ENCODE results near the gene POM121.
"Not testable (repeated sequence)": the region's sequence is repeated elsewhere in the genome, so short reads cannot be mapped to it uniquely, and the experiment has no call there.

DNA sequence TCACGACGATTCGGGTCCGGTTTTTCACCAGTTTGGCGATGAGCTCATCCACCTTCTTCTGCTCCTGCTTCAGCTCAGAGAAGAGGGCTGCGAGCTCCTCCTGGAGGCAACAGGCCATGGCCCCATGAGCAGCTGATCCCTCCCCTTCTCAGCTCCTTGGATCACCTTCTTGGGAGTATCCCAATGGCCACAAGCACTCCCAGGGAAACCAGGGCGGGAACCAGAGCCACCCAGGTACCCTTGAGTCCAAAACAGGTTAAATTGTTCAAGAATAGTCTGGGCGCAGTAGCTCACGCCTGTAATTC, 36.4 kb downstream of the POM121 start:
- TF ChIP-seq SUZ12 (IDR thresholded peaks at IDR 0.05; ENCODE audit: extremely low read depth, insufficient read depth, insufficient read length); YY1 (IDR thresholded peaks at IDR 0.05; ENCODE audit: insufficient read depth, insufficient read length): not testable (repeated sequence)
